DOHH2 (cell line): ENCODE data around the gene AGFG1.

Experiments used
- H3F3A ChIP-seq: fragments of 200-600 bp; sonication (generic), shearing (Covaris generic); 2 replicates; pipeline ENCODE4 v1.6.0; 2016; ENCODE audit warnings: antibody characterized with exemption, mild to moderate bottlenecking; ENCODE audit not compliant: control insufficient read depth, insufficient read depth
- H3K27ac ChIP-seq: fragments of 200-600 bp; sonication (generic); 2 replicates; pipeline ENCODE4 v1.5.1; 2014; ENCODE audit warnings: low read depth, mild to moderate bottlenecking, low read length, moderate library complexity
- H3K27me3 ChIP-seq: fragments of 200-600 bp; sonication (generic); 2 replicates; pipeline ENCODE4 v1.6.1; 2014; ENCODE audit warnings: mild to moderate bottlenecking, low read length, mixed read lengths; ENCODE audit not compliant: control insufficient read depth
- H3K36me3 ChIP-seq: fragments of 200-600 bp; sonication (generic); 2 replicates; pipeline ENCODE4 v1.6.1; 2014; ENCODE audit warnings: mild to moderate bottlenecking, low read length, moderate library complexity, mixed read lengths; ENCODE audit not compliant: control insufficient read depth
- H3K4me1 ChIP-seq: fragments of 200-600 bp; sonication (generic); 2 replicates; pipeline ENCODE4 v1.6.1; 2014; ENCODE audit warnings: mild to moderate bottlenecking, low read length, mixed read lengths; ENCODE audit not compliant: control insufficient read depth
- H3K4me2 ChIP-seq: fragments of 200-600 bp; sonication (generic); 2 replicates; pipeline ENCODE4 v1.6.0; 2014; ENCODE audit warnings: mild to moderate bottlenecking, low read length, moderate library complexity
- H3K4me3 ChIP-seq: fragments of 200-600 bp; sonication (generic); 2 replicates; pipeline ENCODE4 v1.5.1; 2014; ENCODE audit warnings: mild to moderate bottlenecking, low read length, mixed read lengths
- H3K79me2 ChIP-seq: fragments of 200-600 bp; sonication (generic); 2 replicates; pipeline ENCODE4 v1.6.1; 2014; ENCODE audit warnings: mild to moderate bottlenecking, low read length, mixed read lengths; ENCODE audit not compliant: control insufficient read depth
- H3K9me2 ChIP-seq: fragments of 200-600 bp; sonication (generic); replicated peaks from 2 replicates; pipeline ENCODE4 v1.6.1; 2014; ENCODE audit warnings: mild to moderate bottlenecking, low read length, mixed read lengths; ENCODE audit not compliant: control insufficient read depth
- H3K9me3 ChIP-seq: fragments of 200-600 bp; sonication (generic); 2 replicates; pipeline ENCODE4 v1.6.1; 2014; ENCODE audit warnings: antibody characterized with exemption, low read length, mixed read lengths; ENCODE audit not compliant: control insufficient read depth, insufficient read depth
- H4K20me1 ChIP-seq: fragments of 200-600 bp; sonication (generic); 2 replicates; pipeline ENCODE4 v1.6.0; 2014; ENCODE audit warnings: low read depth, mild to moderate bottlenecking, antibody characterized with exemption, low read length, moderate library complexity; ENCODE audit not compliant: control insufficient read depth, insufficient read depth
- CTCF ChIP-seq: fragments of 200-600 bp; sonication (generic); IDR thresholded peaks from one replicate; pipeline ENCODE4 v1.5.1; 2014; ENCODE audit warnings: antibody characterized with exemption, mild to moderate bottlenecking, low read depth, low read length; ENCODE audit not compliant: poor library complexity, severe bottlenecking
- EZH2phosphoT487 ChIP-seq: fragments of 200-600 bp; sonication (generic); IDR thresholded peaks from 2 replicates; pipeline ENCODE4 v1.6.1; 2017; ENCODE audit warnings: borderline replicate concordance, mild to moderate bottlenecking, antibody characterized with exemption, low read length, moderate library complexity, mixed read lengths

The AGFG1 gene

GRCh38 chr2:227602358-227602757 lies 130.4 kb downstream of the AGFG1 start:
- Histone ChIP-seq H3K4me3 (no peak overlapping the region), H3K4me1 (no peaks in the 10 kb centered on the region), H3K36me3 (no peaks in the 10 kb centered on the region), H3K79me2 (no peaks in the 10 kb centered on the region), H3K9me3 (no peaks in the 10 kb centered on the region), H3K9me2 (no peaks in the 10 kb centered on the region), H3K27ac (no peak overlapping the region), H3K4me2 (no peak overlapping the region), H4K20me1 (no peaks in the 10 kb centered on the region), H3K27me3 (no peaks in the 10 kb centered on the region), H3F3A (no peaks in the 10 kb centered on the region)
- no peak for TF ChIP-seq EZH2phosphoT487
- TF ChIP-seq CTCF, result no peak

- Histone ChIP-seq H3K9me2 (no peaks in the 10 kb centered on the region), H4K20me1 (no peaks in the 10 kb centered on the region), H3K4me2 (no peak overlapping the region), H3K36me3 (no peaks in the 10 kb centered on the region), H3K27ac (no peak overlapping the region), H3K9me3 (no peaks in the 10 kb centered on the region), H3K4me3 (no peak overlapping the region), H3F3A (no peaks in the 10 kb centered on the region), H3K79me2 (no peaks in the 10 kb centered on the region), H3K4me1 (peaks cover 9% of the 10 kb centered on the region), H3K27me3 (no peaks in the 10 kb centered on the region)
- TF ChIP-seq EZH2phosphoT487 (no peak), CTCF (no peak)
Measured at GRCh38 chr2:227606476-227606875, 134.5 kb downstream of the AGFG1 start.

- Histone ChIP-seq H3K4me1 (peaks cover 9% of the 10 kb centered on the region), H3K36me3 (no peaks in the 10 kb centered on the region), H3F3A (no peaks in the 10 kb centered on the region), H3K27ac (no peak overlapping the region), H3K4me2 (no peak overlapping the region), H3K79me2 (no peaks in the 10 kb centered on the region), H3K9me3 (no peaks in the 10 kb centered on the region), H4K20me1 (no peaks in the 10 kb centered on the region), H3K4me3 (no peak overlapping the region), H3K9me2 (no peaks in the 10 kb centered on the region), H3K27me3 (no peaks in the 10 kb centered on the region)
- TF ChIP-seq CTCF (no peak), EZH2phosphoT487 (no peak)
Measured at GRCh38 chr2:227607941-227608340, 136.0 kb downstream of the AGFG1 start.
